Measurements from ENCODE around the gene DCDC2. TPM values are rescaled to one million over a fixed set of nuclear protein-coding genes. Genes with fewer than 3 reads are reported as not detected.

The DCDC2 gene
- total RNA-seq, 3 donors from 2014 or later: 8.9 to 9.5 TPM; not detected in 1

- H3K27me3 ChIP-seq: no peaks in the 10 kb centered on the region
- no peak for DNase-seq (ENCODE audit: low spot score in 2 of 2)
- no peak overlapping the region for H3K4me3 ChIP-seq
- no peaks in the 10 kb centered on the region for H3K4me1 ChIP-seq
- TF ChIP-seq POLR2A (IDR thresholded peaks at IDR 0.05) (no peak), POLR2AphosphoS5 (IDR thresholded peaks at IDR 0.05) (no peak)
- TF ChIP-seq, protein P1, sequence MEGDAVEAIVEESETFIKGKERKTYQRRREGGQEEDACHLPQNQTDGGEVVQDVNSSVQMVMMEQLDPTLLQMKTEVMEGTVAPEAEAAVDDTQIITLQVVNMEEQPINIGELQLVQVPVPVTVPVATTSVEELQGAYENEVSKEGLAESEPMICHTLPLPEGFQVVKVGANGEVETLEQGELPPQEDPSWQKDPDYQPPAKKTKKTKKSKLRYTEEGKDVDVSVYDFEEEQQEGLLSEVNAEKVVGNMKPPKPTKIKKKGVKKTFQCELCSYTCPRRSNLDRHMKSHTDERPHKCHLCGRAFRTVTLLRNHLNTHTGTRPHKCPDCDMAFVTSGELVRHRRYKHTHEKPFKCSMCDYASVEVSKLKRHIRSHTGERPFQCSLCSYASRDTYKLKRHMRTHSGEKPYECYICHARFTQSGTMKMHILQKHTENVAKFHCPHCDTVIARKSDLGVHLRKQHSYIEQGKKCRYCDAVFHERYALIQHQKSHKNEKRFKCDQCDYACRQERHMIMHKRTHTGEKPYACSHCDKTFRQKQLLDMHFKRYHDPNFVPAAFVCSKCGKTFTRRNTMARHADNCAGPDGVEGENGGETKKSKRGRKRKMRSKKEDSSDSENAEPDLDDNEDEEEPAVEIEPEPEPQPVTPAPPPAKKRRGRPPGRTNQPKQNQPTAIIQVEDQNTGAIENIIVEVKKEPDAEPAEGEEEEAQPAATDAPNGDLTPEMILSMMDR (IDR thresholded peaks at IDR 0.05): no peak
- no peak overlapping the region for H3K27ac ChIP-seq
- no peaks in the 10 kb centered on the region for H3K9me3 ChIP-seq
- intact Hi-C loops (cut with DNase I; ENCODE audit: low total_unique reads): no loop called here
- no peaks in the 10 kb centered on the region for H3K36me3 ChIP-seq
Measured at GRCh38 chr6:24329451-24329850, 28.4 kb downstream of the DCDC2 start.

DNA sequence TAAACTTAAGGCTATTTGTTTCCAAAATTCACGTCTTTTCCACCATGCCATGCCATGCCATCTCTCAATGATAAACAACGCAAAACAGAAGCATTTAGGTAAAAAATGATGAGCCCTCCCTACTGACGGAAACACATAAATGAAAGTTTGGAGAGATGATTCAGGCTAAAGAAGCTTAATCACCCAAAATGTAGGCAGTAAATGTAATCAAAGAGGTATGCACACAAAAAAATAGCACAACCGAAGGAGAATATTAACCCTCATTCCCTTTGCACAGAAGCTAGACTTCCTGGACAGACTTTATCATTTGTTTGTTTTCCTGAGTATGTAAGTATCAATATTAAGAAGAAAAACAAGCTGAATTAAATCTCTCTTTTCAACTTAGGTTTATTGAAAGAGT lies 28.8 kb downstream of the DCDC2 start:
- intact Hi-C loops (cut with DNase I; ENCODE audit: low total_unique reads): no loop called here
- Histone ChIP-seq H3K27ac (no peak overlapping the region), H3K9me3 (no peaks in the 10 kb centered on the region), H3K36me3 (no peaks in the 10 kb centered on the region), H3K4me3 (no peak overlapping the region), H3K27me3 (no peaks in the 10 kb centered on the region), H3K4me1 (no peaks in the 10 kb centered on the region)
- no peak for DNase-seq (ENCODE audit: low spot score in 2 of 2)
- TF ChIP-seq POLR2A (IDR thresholded peaks at IDR 0.05) (no peak), POLR2AphosphoS5 (IDR thresholded peaks at IDR 0.05) (no peak)
- TF ChIP-seq, protein P1 (IDR thresholded peaks at IDR 0.05): no peak

DNA sequence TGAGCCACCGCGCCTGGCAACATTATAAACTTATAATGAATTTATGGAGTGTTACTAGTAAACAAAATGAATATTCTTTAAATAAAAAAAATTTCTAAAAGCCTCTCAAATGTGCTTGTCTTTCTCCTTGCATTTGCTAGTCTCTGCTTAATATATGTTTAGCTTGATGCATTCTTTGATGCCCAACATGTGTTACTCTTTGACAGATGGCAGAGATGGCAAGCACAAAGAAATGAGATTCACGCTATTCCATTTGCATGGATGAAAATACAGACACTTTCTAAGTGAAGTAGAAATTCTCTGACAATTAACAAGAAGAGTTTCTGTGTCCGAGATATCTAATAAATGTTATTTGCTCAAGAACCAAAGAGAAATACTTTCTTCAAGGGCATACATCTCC lies 30.1 kb downstream of the DCDC2 start:
- Histone ChIP-seq H3K36me3 (no peaks in the 10 kb centered on the region), H3K4me3 (no peak overlapping the region), H3K27ac (no peak overlapping the region), H3K9me3 (no peaks in the 10 kb centered on the region), H3K27me3 (no peaks in the 10 kb centered on the region), H3K4me1 (no peaks in the 10 kb centered on the region)
- intact Hi-C loops (cut with DNase I; ENCODE audit: low total_unique reads): no loop called here
- no peak for DNase-seq (ENCODE audit: low spot score in 2 of 2)
- TF ChIP-seq POLR2A (IDR thresholded peaks at IDR 0.05) (no peak), POLR2AphosphoS5 (IDR thresholded peaks at IDR 0.05) (no peak)
- TF ChIP-seq, protein P1 (IDR thresholded peaks at IDR 0.05): no peak

GRCh38 chr6:24325978-24326377 lies 31.9 kb downstream of the DCDC2 start:
- no peaks in the 10 kb centered on the region for H3K27me3 ChIP-seq
- no peaks in the 10 kb centered on the region for H3K36me3 ChIP-seq
- H3K27ac ChIP-seq: no peak overlapping the region
- intact Hi-C loops (cut with DNase I; ENCODE audit: low total_unique reads): no loop called here
- no peak overlapping the region for H3K4me3 ChIP-seq
- H3K4me1 ChIP-seq: no peaks in the 10 kb centered on the region
- no peaks in the 10 kb centered on the region for H3K9me3 ChIP-seq
- TF ChIP-seq POLR2A (IDR thresholded peaks at IDR 0.05): no peak
- no peak for TF ChIP-seq POLR2AphosphoS5 (IDR thresholded peaks at IDR 0.05)
- TF ChIP-seq, protein P1 (IDR thresholded peaks at IDR 0.05): no peak
- no peak for DNase-seq (ENCODE audit: low spot score in 2 of 2)

DNA sequence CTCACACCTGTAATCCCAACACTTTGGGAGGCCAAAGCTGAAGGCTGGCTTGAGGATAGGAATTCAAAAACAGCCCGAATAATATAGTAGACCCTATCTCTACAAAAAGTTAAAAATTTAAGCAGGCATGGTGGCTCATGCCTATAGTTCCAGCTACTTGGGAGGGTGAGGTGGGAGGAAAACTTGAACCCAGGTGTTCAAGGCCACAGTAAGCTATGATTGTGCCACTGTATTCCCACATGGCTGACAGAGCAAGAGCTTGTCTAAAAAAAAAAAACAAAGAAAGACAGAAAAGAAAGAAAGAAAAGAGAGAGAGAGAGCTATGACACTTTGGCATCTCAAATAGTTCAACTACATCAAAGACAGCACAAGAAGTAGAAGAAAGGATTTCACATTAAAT lies 33.2 kb downstream of the DCDC2 start:
- no peak for DNase-seq (ENCODE audit: low spot score in 2 of 2)
- H3K36me3 ChIP-seq: no peaks in the 10 kb centered on the region
- intact Hi-C loops (cut with DNase I; ENCODE audit: low total_unique reads): no loop called here
- no peaks in the 10 kb centered on the region for H3K27me3 ChIP-seq
- no peak overlapping the region for H3K27ac ChIP-seq
- no peaks in the 10 kb centered on the region for H3K4me1 ChIP-seq
- no peaks in the 10 kb centered on the region for H3K9me3 ChIP-seq
- TF ChIP-seq, protein P1 (IDR thresholded peaks at IDR 0.05): no peak
- TF ChIP-seq POLR2AphosphoS5 (IDR thresholded peaks at IDR 0.05): no peak
- TF ChIP-seq POLR2A (IDR thresholded peaks at IDR 0.05): no peak
- no peak overlapping the region for H3K4me3 ChIP-seq

Data from breast epithelium (tissue), 4 donors.